ENCODE measurements around the gene HTATIP2. TPM values are rescaled to one million over a fixed set of nuclear protein-coding genes. Genes with fewer than 3 reads are reported as not detected.
A peak's percentile ranks its signal among the peaks of the same experiment; 100 is the strongest.

The HTATIP2 gene
- polyA plus RNA-seq, 2 of the 4 experiments (the other 2 are of a cell fraction): 234 to 308 TPM

GRCh38 chr11:20387261-20388095, 24.0 kb downstream of the HTATIP2 start, which contains the start of gene PRMT3:
Gene PRMT3, plus strand, starts transcription at chr11:20387716. Its CDS starts 31 bp downstream, at chr11:20387747.
- POLR2A ChIA-PET: interaction anchor here (1.2 kb wide), 1 partner anchor 20 kb away, joined by 3 read pairs; no protein-coding TSS in a partner anchor
- WGBS (ENCODE audit: missing lambda C conversion rate): 2% methylated on average over 61 of the region's 96 CpGs
- FAIRE-seq: peak; percentile 7
- TF ChIP-seq CHD4 (IDR thresholded peaks at IDR 0.05; ENCODE audit: borderline replicate concordance): no peak
- peak; percentile 39; the same call in 1 of the 2 replicates for TF ChIP-seq TFCP2L1 (CRISPR knock-in tag; IDR thresholded peaks at IDR 0.05)
- TF ChIP-seq EHF (CRISPR knock-in tag; IDR thresholded peaks at IDR 0.05): no peak
- peak; percentile 95 for TF ChIP-seq CTCF (IDR thresholded peaks at IDR 0.05)
- TF ChIP-seq RAD21 (conservative IDR thresholded peaks at IDR 0.05 in 1 of 2, IDR thresholded peaks at IDR 0.05 in 1 of 2): peak in 1 of 2 experiments; percentile 61; a peak in 3 of 5 replicates
- TF ChIP-seq, protein P1, sequence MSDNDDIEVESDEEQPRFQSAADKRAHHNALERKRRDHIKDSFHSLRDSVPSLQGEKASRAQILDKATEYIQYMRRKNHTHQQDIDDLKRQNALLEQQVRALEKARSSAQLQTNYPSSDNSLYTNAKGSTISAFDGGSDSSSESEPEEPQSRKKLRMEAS (IDR thresholded peaks at IDR 0.05): peak; percentile 97
- 0 out of 2 replicates have a peak, but pooled peaks have one; percentile 17 for TF ChIP-seq MAZ (IDR thresholded peaks at IDR 0.05; ENCODE audit: borderline replicate concordance, low read depth, low read length)
- no peak for TF ChIP-seq ZFP36 (IDR thresholded peaks at IDR 0.05; ENCODE audit: borderline replicate concordance, partially characterized antibody)
- TF ChIP-seq HES2 (IDR thresholded peaks at IDR 0.05): no peak
- TF ChIP-seq MAFK (IDR thresholded peaks at IDR 0.05; ENCODE audit: partially characterized antibody): no peak
- no peak for TF ChIP-seq FOXS1 (CRISPR knock-in tag; IDR thresholded peaks at IDR 0.05)
- TF ChIP-seq KDM1A (IDR thresholded peaks at IDR 0.05; ENCODE audit: low read depth): no peak
- peak; percentile 60; the same call in 1 of the 2 replicates for TF ChIP-seq KDM5A (IDR thresholded peaks at IDR 0.05)
- TF ChIP-seq FOSB (CRISPR knock-in tag; IDR thresholded peaks at IDR 0.05): no peak
- TF ChIP-seq BCL3 (IDR thresholded peaks at IDR 0.05): peak; percentile 55; the same call in 1 of the 3 replicates
- TF ChIP-seq HEYL (CRISPR knock-in tag; IDR thresholded peaks at IDR 0.05): no peak
- peak; percentile 53 for TF ChIP-seq GATA3 (IDR thresholded peaks at IDR 0.05; ENCODE audit: borderline replicate concordance)
- no peak for TF ChIP-seq ZC3H11A (IDR thresholded peaks at IDR 0.05)
- no peak for TF ChIP-seq HDAC2 (IDR thresholded peaks at IDR 0.05)
- TF ChIP-seq, protein P2, sequence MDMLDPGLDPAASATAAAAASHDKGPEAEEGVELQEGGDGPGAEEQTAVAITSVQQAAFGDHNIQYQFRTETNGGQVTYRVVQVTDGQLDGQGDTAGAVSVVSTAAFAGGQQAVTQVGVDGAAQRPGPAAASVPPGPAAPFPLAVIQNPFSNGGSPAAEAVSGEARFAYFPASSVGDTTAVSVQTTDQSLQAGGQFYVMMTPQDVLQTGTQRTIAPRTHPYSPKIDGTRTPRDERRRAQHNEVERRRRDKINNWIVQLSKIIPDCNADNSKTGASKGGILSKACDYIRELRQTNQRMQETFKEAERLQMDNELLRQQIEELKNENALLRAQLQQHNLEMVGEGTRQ (IDR thresholded peaks at IDR 0.05): peak; percentile 97
- no peak for TF ChIP-seq NFE2L2 (conservative IDR thresholded peaks at IDR 0.05; ENCODE audit: low read length)
- no peak for TF ChIP-seq EHMT2 (IDR thresholded peaks at IDR 0.05; ENCODE audit: low read depth)
- TF ChIP-seq RARB (CRISPR knock-in tag; IDR thresholded peaks at IDR 0.05): no peak
- no peak for TF ChIP-seq FOSL2 (IDR thresholded peaks at IDR 0.05)
- 0 out of 2 replicates have a peak, but pooled peaks have one; percentile 5 for TF ChIP-seq FOSL2 (CRISPR knock-in tag; IDR thresholded peaks at IDR 0.05)
- TF ChIP-seq ESRRA (IDR thresholded peaks at IDR 0.05; ENCODE audit: borderline replicate concordance, low read length): no peak
- peak; percentile 63; the same call in 1 of the 2 replicates for TF ChIP-seq RFX5 (IDR thresholded peaks at IDR 0.05)
- TF ChIP-seq PHF8 (IDR thresholded peaks at IDR 0.05; ENCODE audit: borderline replicate concordance, low read depth): peak; percentile 78
- peak; percentile 71; the same call in 1 of the 2 replicates for TF ChIP-seq E2F6 (IDR thresholded peaks at IDR 0.05; ENCODE audit: borderline replicate concordance, low read depth)
- TF ChIP-seq, protein P3, sequence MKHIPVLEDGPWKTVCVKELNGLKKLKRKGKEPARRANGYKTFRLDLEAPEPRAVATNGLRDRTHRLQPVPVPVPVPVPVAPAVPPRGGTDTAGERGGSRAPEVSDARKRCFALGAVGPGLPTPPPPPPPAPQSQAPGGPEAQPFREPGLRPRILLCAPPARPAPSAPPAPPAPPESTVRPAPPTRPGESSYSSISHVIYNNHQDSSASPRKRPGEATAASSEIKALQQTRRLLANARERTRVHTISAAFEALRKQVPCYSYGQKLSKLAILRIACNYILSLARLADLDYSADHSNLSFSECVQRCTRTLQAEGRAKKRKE (CRISPR knock-in tag; IDR thresholded peaks at IDR 0.05; ENCODE audit: low read depth): 0 out of 2 replicates have a peak, but pooled peaks have one; percentile 29
- TF ChIP-seq ZSCAN20 (CRISPR knock-in tag; IDR thresholded peaks at IDR 0.05): no peak
- TF ChIP-seq SMC3 (IDR thresholded peaks at IDR 0.05): peak; percentile 80
- TF ChIP-seq MYC (IDR thresholded peaks at IDR 0.05; ENCODE audit: borderline replicate concordance, low read length): peak; percentile 99
- no peak for TF ChIP-seq NR3C1 (IDR thresholded peaks at IDR 0.05)
- TF ChIP-seq EP300 (IDR thresholded peaks at IDR 0.05): no peak; a peak in 1 of 5 replicates
- TF ChIP-seq CBX2 (IDR thresholded peaks at IDR 0.05; ENCODE audit: borderline replicate concordance, low read depth): no peak

More at GRCh38 chr11:20387261-20388095, 24.0 kb downstream of the HTATIP2 start, which contains the start of gene PRMT3:
- H3K4me3 ChIP-seq: peak within 1 kb of the TSS; percentile 87
- H3K9me3 ChIP-seq: no peaks in the 10 kb centered on the region
- peak within 1 kb of the TSS; percentile 96 to 97 for H3K27ac ChIP-seq
- ATAC-seq (peak; percentile 85 to 89), DNase-seq (ENCODE audit: low read depth in 1 of 2, low spot score in 1 of 2) (peak; percentile 92 to 96)
- CTCF ChIA-PET: interaction anchor here (0.7 to 2.0 kb wide), 11 partner anchors 9 to 222 kb away, joined by 3 to 8 read pairs (median 4); partner anchors contain the start of gene HTATIP2
- peaks cover 10% of the 10 kb centered on the region; the same call in 2 of the 3 replicates for H3K4me1 ChIP-seq
- peak within 1 kb of the TSS; percentile 97 for H3K4me2 ChIP-seq

Measured in A549 (cell line).